Measurements from ENCODE around the gene ELK4.
A peak's percentile ranks its signal among the peaks of the same experiment; 100 is the strongest.

The ELK4 gene

GRCh38 chr1:205595435-205595834 lies 36.4 kb downstream of the ELK4 start:
- Mint-ChIP-seq H3K9me3 (no peaks in the 10 kb centered on the region), H3K27me3 (ENCODE audit: low read depth, poor library complexity) (peaks cover 14% of the 10 kb centered on the region), H3K27ac (peak overlapping the region; percentile 41), H3K4me3 (no peak overlapping the region), H3K36me3 (ENCODE audit: low read depth) (peaks cover 23% of the 10 kb centered on the region), H3K4me1 (no peaks in the 10 kb centered on the region)
- no peak for DNase-seq
- TF ChIP-seq CTCF (IDR thresholded peaks at IDR 0.05), result no peak

DNA sequence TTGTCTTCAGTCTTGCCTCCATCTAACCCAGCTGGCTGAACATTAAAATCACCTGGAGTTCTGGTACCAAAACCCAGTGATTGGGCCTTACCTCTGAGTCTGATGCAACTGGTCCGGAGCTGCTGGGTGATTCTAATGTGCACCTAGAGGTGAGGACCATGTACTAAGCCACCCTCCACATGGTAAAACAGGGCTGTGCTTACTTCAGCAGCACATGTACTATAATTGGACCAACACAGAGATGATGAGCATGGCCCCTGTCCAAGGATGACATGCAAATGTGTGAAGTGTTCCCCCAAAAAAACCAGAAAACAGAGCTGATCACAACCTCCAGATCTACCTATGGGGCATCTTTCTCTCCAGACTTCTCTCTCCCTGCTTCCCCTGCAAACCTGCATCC lies 37.0 kb downstream of the ELK4 start:
- Mint-ChIP-seq H3K27ac (no peak overlapping the region), H3K4me1 (no peaks in the 10 kb centered on the region), H3K27me3 (ENCODE audit: low read depth, poor library complexity) (peaks cover 20% of the 10 kb centered on the region), H3K36me3 (ENCODE audit: low read depth) (peaks cover 23% of the 10 kb centered on the region), H3K9me3 (no peaks in the 10 kb centered on the region), H3K4me3 (no peak overlapping the region)
- DNase-seq, result no peak
- TF ChIP-seq CTCF (IDR thresholded peaks at IDR 0.05), result no peak

- no peaks in the 10 kb centered on the region for H3K4me1 Mint-ChIP-seq
- DNase-seq, result no peak
- TF ChIP-seq CTCF (IDR thresholded peaks at IDR 0.05), result no peak
- H3K27ac Mint-ChIP-seq, result peak overlapping the region; percentile 19
- H3K27me3 Mint-ChIP-seq (ENCODE audit: low read depth, poor library complexity), result peaks cover 23% of the 10 kb centered on the region
- no peak overlapping the region for H3K4me3 Mint-ChIP-seq
- H3K36me3 Mint-ChIP-seq (ENCODE audit: low read depth), result peaks cover 20% of the 10 kb centered on the region
- H3K9me3 Mint-ChIP-seq, result no peaks in the 10 kb centered on the region
These were observed 37.8 kb downstream of the ELK4 start for GRCh38 chr1:205593967-205594366.

DNA sequence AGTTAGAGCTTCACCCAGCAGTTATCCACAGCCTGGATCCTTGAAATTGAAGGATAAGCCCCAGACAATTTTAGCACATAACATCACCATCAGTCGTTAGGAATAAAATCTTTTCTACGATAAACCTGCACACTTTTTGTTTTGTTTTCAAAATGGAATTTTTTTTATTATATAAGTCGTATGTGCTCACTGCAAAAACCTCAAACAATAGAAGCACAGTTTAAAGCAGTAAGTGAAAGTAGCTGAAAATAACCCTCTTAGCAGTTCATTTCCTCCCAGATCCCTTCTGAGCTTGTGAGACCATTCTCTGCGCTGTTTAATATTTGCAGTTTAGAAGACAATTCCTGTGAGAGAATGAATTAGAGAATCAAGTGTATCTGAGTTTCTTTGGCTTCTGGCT lies 38.3 kb downstream of the ELK4 start:
- Mint-ChIP-seq H3K4me1 (peaks cover 3% of the 10 kb centered on the region), H3K4me3 (no peak overlapping the region), H3K9me3 (no peaks in the 10 kb centered on the region), H3K27me3 (ENCODE audit: low read depth, poor library complexity) (peaks cover 23% of the 10 kb centered on the region), H3K27ac (no peak overlapping the region), H3K36me3 (ENCODE audit: low read depth) (peaks cover 18% of the 10 kb centered on the region)
- TF ChIP-seq CTCF (IDR thresholded peaks at IDR 0.05), result no peak
- DNase-seq, result no peak

GRCh38 chr1:205592443-205593003 lies 39.3 kb downstream of the ELK4 start:
- Mint-ChIP-seq H3K9me3 (no peaks in the 10 kb centered on the region), H3K4me3 (no peak overlapping the region), H3K36me3 (ENCODE audit: low read depth) (peaks cover 11% of the 10 kb centered on the region), H3K4me1 (peaks cover 8% of the 10 kb centered on the region), H3K27me3 (ENCODE audit: low read depth, poor library complexity) (peaks cover 26% of the 10 kb centered on the region), H3K27ac (no peak overlapping the region)
- no peak for DNase-seq
- no peak for TF ChIP-seq CTCF (IDR thresholded peaks at IDR 0.05)

Measured in nephron progenitor cell (in vitro differentiated cells).